Breast epithelium (tissue), 3 donors: ENCODE results near the gene FARSB.

Experiments used
- CTCF ChIP-seq, 3 donors: fragments of 450-650 bp; IDR thresholded peaks; one replicate each; pipeline ENCODE4 v1.5.1; 2016 to 2017; ENCODE audit warnings: antibody characterized with exemption in 3 of 3, mild to moderate bottlenecking in 3 of 3, moderate library complexity in 3 of 3
- POLR2A ChIP-seq: fragments of 450-650 bp; IDR thresholded peaks from one replicate; pipeline ENCODE4 v1.6.1; 2016; ENCODE audit warnings: antibody characterized with exemption, mild to moderate bottlenecking, moderate library complexity
- POLR2AphosphoS5 ChIP-seq, 3 donors: sonication (generic); formaldehyde crosslinking; IDR thresholded peaks; one replicate each; pipeline ENCODE4 v1.6.1; 2017; ENCODE audit warnings: antibody characterized with exemption in 3 of 3

- TF ChIP-seq CTCF (IDR thresholded peaks at IDR 0.05): no peak
- no peak for TF ChIP-seq POLR2A
- TF ChIP-seq POLR2AphosphoS5 (IDR thresholded peaks at IDR 0.05): no peak
Measured at GRCh38 chr2:222554517-222554916, 101.4 kb downstream of the FARSB start.
